CMK (cell line): ENCODE results near the gene OR52E4.

Experiments used
- DNase-seq: peaks from one replicate; pipeline ENCODE4 v3.0.0-alpha.2; 2010; ENCODE audit warnings: low read depth

The OR52E4 gene

DNA sequence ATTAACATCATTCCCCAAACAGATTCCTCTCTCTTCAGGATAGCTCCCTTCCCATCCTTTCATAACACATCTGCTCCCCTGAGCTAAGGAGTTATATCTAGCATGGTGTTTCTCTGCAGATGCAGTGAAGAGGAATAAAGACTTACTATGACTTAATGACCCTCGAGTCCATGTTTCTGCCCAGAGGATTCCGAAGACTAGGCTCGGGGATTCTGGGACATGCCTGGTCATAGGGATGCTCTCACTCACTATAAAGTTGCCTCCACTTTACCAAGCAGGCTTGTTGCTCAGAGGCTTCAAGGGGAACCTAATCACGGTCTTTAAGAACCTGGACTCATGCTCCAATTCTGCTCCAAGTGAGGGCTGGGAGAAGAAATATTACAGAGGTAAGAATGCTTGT is at the start of gene OR52E4:
OR52E4 (plus strand) TSS at position 301 of the 400 bp plus-strand sequence. CDS start 3,664 bp downstream, outside the sequence.
- no peak for DNase-seq

DNA sequence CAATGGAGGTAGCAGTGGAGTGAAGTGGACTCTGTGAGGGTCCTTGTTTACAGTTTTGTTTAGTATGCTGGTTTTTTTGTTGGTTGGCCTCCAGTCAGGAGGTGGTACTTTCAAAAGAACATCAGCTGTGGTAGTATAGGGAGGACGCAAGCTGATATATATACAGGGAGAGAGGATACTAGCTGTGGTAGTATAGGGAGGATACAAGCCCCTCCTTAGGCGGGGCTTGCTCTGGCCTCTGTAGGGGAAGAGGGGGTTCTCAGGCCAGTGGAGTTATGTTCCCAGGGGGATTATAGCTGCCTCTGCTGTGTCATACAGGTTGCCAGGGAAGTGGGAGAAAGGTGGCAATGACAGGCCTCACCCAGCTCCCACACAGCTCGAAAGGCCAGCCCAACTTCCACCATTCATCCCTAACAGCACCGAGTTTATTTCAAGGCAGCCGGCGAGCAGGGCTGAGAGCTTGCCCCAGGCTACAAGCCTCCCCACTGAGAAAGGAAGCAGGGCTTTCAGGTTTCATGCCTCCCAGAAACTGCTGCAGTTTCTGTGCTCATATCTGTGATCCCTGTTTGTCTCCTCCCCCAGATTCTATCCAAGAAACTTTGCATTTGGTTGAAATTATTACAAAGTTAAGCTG is 49.1 kb upstream of the OR52E4 start:
- no peak for DNase-seq

DNA sequence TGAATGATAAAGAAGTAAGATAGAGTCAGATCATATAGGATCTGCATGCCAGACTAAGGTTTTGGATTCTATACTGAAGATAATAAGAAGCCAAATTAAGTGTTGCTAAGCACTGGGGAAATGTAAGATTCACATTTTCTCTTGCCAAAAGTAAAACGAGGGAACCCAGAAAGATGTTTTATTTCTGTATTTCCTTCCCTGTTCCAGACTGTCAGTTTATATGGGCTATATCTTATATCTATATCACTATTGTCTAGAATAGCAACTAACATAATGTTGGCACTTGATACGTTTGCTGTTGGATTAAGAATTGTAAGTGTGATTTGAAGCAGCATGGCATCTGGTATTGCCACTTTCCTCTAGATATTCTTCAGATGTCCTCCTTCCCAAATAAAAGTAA is 47.0 kb upstream of the OR52E4 start:
- no peak for DNase-seq

DNA sequence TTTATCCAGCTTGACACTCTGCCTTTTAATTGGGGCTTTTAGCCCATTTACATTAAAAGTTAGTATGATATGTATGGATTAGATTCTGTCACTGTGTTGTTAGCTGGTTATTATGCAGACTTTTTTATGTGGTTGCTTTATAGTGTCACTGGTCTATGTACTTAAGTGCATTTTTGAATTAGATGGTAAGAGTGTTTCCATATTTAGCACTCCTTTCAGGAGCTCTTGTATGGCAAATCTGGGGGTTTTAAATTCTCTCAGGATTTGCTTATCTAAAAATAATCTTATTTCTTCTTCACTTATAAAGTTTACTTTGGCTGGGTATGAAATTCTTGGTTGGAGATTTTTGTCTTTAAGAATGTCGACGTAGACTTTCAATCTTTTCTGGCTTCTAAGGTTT is 42.7 kb upstream of the OR52E4 start:
- DNase-seq = no peak

DNA sequence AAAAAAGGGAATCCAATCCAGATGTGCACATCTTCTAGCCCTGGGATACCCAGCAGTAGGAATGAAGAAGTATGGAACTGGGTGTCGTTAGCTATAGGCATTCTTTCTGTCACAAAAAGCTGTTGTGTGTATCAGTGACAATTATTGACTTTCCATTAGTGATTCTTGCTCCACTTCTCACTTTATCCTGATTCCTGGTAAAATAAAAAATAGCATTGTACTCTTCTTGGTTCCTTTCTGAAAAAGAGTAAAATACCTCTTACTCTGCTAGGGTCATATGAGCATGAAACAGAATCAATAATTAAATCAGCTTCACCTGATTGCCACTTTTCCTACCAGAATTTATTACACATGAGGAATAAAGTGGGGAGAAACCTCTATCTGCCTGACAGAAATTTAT is 38.6 kb upstream of the OR52E4 start, which contains the start of gene OR52E6:
OR52E6 (minus strand) TSS at position 101 of the 400 bp plus-strand sequence; CDS start at position 101, 0 bp downstream.
- DNase-seq = no peak

DNA sequence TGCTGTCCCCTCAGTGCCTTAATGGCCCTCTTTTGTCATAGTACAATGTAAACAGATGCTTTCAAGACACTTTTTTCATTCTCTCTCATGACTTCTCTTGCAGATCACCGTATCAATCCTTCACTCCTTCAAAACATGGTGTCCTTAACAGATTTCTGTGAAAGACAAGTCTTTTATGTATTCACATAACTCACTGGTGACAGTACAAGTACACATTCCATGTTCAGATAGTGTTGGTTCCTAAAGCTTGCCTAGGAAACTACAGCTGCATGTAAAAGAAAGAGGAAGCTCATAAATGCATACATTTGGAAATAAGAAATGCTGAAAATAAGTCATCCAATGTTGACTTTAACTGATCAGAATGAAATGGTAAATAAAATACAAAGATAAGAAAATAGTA is 33.7 kb upstream of the OR52E4 start:
- DNase-seq = no peak

DNA sequence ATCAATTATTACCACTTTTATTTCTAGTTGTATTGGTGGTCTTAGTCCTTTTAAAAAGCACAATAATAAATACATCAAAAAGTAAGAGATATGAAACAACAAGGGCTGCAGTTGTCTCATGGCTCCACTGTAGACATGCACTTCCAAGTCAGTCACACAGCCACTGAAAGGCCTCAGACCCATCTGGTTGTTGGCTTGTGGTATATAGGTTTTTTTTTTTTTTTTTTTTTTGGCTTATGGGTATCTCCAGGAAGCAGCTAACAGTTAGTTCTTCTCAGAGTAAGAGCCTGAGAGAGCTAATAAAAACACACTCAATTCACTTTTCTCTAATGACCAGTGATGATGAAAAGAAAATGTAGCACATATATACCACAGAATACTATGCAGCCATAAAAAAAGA is 32.7 kb upstream of the OR52E4 start:
- peak; percentile 49 for DNase-seq

DNA sequence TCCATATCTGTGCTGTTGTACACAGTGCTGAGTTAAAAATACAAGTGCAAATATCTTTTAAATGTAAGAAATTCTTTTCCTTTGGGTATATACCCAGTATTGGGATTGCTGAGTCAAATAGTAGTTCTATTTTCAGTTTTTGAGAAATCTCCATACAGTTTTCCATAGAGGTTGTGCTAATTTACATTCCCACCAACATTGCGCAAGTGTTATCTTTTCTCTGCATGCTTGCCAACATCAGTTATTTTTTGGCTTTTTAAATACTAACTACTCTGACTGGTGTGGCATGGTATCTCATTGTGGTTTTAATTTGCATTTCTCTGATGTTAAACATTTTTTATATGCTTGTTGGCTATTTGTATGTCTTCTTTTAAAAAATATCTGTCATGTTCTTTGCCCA is 29.4 kb upstream of the OR52E4 start:
- DNase-seq = no peak

DNA sequence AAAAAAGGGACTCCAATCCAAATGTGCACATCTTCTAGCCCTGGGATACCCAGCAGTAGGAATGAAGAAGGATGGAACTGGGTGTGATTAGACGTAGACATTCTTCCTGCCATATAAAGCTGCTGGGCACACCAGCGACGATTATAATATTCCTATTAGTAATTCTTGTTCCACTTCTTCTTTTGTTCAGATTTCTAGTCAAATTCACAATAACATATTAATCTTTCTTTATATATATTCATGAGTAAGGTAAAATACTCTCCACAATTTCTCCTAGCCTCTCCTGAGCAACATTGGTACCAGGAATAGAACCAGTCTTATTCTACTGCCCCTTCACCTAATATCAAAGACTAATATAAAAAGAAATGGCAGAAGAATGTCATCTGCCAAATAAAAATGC is 22.8 kb upstream of the OR52E4 start, which contains the start of gene OR52E8:
OR52E8 (minus strand) TSS at position 101 of the 400 bp plus-strand sequence; CDS start at position 101, 0 bp downstream.
- no peak for DNase-seq

DNA sequence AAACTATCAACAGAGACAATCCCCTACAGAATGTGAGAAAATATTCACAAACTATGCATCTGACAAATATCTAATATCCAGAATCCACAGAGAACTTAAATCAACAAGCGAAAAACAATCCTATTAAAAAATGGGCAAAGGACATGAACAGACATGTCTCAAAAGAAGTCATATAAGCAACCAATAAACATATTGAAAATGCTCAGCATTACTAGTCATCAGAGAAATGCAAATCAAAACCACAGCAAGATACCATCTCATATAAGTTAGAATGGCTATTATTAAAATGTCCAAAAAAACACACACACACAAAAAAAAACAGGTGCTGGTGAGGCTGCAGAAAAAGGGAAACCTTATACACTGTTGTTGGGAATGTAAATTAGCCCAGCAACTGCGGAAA is 14.6 kb upstream of the OR52E4 start:
- no peak for DNase-seq

DNA sequence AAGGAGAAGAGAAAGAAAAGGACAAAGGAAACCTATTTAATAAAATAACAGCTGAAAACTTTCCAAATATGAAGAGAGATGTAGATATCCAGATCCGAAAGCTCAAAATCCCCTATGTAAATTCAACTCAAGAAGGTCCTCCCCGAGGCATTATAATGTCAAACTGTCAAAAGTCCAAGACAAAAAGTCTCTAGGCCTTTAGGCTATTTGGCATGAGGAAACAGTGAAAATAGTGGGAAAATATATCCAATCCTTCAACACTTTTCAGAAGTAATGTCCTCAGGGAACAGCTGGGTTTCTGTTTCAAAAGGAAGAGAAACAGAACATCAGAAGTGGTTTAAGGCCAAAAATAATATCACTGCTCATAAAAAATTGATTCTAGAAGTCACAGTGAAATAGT is 1.9 kb upstream of the OR52E4 start:
- no peak for DNase-seq

DNA sequence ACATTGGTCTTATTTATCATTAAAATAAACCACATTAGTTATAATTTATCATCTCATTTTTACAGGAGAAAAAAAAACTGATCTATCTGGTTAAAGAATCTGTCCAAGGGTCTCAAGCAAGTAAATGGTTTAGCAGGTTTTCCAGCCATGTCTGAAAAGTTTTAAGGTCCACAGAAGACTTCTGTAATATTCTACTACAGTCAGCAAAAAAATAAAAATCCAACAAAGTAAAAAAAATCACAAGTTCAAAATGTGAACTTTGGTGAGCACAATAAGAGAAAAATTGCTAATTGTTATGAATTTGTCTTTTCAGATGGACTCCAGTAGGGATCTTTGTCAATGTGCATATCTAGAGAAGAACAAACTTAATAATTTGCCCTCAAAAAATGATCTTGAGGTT is 1.3 kb downstream of the OR52E4 start:
- DNase-seq = no peak

DNA sequence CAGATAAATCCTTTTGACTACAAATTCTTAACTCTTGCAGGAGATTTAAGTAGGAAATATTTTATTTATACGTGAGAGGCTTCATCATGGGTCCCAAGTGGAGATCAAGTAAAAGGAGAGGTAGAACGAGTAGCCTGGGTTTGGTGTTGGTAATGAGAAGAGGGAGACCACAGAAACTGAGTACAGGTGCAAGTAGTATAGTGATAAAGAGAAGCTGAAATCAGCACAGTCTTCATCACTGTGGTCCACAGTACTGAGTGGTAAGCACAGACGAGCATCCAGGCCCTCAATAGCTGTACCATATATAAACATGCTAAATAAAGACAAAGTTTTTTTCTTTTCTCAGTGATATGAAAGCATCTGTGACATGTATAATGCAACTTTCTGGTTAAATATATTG is 6.7 kb downstream of the OR52E4 start:
- DNase-seq = no peak

DNA sequence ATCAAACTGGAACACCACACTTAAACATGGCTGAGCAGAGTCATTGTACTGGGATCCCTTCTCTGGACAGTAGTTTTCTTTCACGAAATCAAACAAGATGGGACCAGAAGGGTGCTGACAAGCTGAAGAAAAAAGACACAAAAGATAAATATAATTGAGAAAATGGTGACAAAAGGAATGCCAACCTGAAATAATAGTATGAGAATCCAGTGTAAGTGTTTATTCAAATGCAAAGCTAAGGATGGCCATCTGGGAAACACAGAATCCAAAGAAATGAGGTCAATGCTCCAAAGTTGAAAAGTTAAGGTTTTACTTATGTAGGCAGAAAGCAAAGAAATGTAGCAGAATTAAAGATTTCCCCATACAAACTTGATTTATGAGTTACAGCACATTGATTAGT is 7.2 kb downstream of the OR52E4 start:
- no peak for DNase-seq

DNA sequence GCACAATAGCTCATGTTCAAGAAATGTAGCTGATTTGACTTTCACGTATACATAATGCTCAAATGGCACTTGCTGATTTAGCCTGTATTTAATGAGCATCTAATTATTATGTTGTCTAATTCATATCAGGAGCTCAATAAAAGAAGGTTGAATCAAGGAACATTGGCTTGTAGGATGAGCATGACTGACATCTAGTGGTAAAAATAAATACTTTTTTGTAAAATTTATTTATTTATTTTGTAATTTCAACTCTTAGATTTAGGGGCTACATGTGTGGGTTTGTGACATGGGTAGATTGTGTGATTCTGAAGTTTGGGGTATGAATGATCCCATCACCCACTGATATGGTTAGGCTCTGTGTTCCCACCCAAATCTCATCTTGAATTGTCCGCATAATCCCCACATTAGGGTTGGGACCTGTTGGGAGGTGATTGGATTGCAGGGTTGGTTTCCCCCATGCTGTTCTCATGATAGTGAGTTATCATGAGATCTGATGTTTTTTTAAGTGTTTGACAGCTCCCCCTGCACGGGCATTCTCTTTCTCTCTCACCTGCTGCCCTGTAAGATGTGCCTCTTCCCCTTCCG is 10.9 kb downstream of the OR52E4 start:
- DNase-seq = no peak

DNA sequence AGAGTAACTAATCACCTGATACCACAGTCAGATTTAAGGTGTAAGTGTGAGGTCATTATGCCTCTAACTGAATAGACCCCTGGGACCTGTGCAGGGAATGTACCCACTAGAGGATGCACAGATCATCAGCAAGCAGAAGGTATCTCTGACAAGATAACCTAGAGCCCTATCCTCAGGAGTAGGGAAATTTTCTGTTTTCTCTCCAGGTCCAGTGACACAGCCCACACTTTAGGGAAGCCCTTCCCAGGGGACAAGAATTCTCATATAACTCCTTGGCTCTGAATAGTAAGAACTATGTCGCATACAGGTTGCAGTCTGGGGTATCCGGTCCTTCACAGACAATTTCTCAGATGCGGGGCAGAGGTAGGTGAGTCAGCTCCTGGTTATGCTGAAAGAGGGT is 12.5 kb downstream of the OR52E4 start, which contains the start of gene OR52E5:
OR52E5 (plus strand) TSS at position 301 of the 400 bp plus-strand sequence. CDS start 7,569 bp downstream, outside the sequence.
- no peak for DNase-seq

DNA sequence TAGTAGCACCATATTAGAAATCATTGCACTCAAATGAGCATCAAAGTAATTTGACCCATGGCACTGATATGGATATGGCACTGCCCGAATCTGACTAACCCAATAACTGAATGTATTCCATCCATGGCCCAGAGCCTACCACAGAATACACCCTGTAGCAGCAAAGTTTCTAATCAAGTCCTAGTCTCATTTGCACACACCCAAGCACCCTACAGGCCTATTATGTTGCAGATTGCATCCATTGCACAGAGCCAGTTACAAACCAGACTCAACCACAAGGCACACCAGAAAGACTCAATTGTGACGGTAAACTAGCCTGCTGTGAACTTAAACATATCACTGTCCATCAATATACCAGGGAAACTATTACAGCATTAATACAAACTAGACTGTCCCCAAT is 19.1 kb downstream of the OR52E4 start:
- no peak for DNase-seq

DNA sequence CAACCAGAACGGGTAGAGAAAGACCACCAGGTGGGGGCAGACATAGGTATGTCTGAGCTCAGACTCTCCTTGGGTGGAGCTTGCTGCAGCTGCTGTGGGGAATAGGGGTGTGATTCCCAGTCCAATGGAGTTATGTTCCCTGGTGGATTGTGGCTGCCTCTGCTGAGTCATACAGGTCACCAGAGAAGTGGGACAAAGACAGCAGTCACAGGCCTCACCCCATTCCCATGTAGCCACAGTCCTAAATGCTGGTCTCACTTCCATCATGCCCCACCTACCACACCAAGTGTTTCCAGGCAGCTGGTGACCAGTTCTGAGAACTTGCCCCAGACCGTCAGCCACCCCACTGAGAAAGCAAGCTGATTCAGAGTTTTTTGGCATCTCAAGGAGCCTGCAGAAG is 30.1 kb downstream of the OR52E4 start:
- DNase-seq = no peak

DNA sequence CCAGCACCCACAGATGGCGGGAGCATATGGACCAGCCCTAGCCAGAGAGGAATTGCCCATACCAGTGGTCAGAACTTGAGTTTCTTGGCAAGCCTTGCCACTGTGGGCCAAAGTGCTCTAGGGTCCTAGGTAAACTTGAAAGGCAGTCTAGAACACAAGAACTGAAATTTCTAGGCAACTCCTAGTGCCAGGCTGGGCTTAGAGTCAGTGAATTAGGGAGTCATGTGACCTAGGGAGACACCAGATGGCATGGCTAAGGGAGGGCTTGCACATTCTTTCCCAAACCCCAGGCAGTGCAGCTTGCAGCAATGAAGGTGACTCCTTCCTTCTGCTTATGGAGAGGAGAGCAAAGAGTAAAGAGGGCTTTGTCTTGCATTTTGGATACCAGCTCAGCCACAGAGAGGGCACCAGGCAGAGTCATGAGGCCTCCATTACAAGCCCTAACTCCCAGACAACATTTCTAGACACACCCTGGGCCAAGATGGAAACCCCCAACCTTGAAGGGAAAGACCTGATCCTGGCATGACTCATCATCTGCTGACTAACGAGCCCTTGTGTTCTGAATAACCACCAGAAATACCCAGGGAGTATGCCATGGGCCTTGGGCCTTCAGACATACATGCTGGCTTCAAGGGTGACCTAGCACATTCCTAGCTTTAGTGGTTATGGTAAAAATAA is 42.5 kb downstream of the OR52E4 start:
- DNase-seq = no peak

DNA sequence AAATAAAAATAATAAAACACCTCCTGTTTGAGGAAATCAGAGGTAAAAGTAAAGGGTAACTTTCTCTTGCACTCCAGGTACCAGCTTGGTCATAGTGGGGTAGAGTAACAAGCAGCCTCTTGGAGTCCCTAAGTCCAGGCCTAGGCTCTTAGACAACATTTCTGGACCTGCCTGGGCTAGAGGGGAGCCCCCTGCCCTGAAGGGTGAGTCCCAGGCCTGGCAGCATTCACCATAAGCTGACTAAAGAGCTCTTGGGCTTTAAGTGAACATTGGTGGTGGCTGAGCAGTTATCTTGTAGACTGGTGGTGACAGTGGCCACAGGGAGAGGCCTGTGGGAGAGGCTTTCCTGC is 43.0 kb downstream of the OR52E4 start:
- no peak for DNase-seq

DNA sequence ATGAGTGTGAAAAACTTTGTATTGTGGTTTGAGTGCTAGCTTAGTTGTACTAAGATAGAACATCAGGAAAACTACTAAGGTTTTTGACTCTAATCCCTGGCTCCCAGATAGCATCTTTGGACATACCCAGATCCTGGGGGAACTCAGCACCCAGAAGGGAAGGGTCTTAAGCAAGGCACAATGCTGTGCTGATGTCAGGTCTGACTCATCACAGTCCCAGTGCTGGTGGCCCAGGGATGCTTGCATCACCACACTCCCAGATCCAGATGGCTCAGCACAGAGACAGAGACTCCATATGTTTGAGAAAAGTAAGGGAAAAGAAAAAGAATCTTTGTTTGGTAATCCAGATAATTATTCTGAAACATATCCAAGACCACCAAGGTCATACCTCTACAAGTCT is 43.4 kb downstream of the OR52E4 start:
- DNase-seq = no peak

DNA sequence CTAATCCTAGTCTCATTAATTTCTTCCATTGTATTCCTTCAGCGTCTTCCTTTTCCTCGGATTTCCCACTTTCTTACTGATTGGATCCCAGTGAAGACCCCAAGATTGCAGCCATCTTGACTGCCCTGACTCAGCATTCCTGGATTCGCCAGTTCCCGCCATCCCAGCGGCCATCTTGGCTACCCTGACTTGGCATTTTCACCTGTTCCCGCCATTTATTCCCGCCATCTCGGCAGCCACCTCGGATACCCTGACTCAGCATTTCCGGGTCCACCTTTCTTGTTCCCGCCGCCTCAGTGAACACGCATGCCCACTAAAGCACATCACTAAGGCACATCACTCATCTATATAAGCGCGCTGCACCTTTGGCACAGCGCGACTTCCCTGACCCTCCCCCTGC is 47.8 kb downstream of the OR52E4 start:
- no peak for DNase-seq

DNA sequence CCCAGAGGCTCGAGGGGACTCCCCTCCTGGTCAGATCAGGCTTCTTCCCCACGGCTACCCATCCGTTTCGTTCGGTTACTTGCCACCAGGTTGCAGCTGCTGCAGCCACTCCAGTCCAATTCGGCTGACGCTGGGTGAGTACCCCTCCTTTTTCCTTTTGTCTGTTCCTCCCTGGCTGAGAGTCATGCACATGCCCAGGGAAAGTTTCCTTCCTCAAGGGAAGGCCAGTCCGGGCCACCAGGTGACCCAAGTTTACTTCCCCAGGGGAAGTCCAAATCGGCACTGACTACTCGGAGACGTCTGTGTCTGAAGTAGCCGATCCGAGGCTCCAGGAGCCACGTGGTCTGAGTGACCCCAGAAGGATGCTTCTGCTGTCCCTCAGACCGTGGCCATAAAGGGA is 48.4 kb downstream of the OR52E4 start:
- no peak for DNase-seq
